Activated effector memory CD4-positive, alpha-beta T cell treated with Interleukin-2 at 50 U/mL for 16 hours (primary cell): ENCODE data around the gene GBX1.

Source experiments
- DNase-seq: peaks from one replicate; pipeline ENCODE4 v3.0.0-alpha.2; 2020

The GBX1 gene

DNA sequence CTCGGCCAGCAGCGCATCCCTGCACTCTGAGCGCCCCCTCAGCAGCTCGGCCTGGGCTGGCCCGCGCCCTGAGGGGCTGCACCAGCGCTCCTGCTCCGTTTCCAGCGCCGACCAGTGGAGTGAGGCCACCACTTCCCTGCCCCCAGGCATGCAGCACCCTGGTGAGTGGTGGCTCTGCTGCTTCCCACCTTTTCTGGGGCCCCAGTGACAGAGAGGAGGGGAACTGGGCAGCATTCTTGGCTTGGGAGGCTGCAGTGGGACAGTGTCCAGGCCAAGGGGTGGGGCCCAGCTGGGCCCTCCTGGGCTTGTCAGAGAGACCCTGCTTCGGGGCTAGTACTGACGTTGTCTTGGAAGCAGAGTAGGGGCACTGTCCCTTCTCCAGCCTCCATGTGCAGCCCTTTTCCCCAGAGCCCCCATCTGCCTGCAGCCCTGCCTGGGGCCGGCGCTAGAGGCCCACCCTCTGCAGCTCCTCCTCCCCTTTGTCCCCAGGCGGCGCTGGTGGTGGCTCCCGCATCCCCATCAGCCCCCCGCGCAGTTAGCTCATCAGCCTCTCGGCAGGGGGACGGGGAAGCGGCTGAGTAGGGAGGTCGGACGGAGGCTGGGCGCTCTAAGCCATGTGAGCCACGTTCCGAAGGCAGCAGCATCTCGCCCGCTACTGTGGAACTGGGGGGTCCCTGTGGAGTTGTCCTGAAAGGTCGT, 29.2 kb downstream of the GBX1 start:
- no peak for DNase-seq

DNA sequence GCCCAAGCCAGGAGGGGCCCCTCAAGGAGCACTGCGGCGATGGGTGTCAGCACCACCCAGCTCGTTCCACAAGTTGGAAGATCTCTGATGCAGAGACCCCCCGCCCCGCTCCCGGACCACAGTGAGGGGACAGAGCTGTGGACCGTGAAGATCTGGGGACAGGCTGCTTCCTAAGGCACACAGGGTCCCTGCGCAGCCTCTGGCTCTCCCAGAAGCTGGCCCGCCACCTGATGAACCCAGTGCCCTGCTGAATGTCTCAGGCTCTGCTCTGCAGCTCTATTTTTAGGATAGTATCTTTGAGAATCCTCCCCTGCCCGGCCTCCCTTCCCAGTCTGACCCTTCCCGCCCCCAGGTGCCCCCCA, 29.7 kb downstream of the GBX1 start:
- no peak for DNase-seq

DNA sequence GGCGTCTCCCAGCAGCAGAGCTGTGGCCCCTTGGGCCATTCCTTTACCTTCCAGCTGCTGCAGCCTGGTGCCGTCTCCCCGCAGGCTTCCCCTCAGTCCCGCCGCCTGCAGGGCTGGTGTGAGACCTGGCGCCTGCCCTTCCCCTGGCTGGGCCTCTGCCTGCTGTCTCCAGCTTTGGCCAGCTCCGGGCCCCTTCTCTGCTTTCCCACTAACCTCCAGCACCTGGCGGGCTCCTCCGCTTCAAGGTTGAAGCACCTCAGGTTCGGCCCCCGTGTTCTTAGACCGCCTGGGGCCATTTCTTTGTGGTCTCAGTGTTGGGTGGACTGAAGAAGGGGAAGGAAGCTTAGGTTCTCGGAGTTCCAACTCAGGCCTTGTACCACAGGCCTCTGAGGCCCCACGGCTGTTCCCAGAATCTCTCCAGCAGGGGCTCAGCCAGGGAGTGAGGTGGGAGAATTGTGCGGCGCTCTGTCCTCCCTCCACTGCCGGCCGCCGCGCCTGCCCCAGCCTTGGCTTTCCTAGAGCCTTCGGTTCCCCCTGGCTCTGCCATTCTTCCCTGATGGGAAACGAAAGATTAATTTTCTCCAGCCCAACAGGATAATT, 30.3 kb downstream of the GBX1 start:
- DNase-seq: no peak

DNA sequence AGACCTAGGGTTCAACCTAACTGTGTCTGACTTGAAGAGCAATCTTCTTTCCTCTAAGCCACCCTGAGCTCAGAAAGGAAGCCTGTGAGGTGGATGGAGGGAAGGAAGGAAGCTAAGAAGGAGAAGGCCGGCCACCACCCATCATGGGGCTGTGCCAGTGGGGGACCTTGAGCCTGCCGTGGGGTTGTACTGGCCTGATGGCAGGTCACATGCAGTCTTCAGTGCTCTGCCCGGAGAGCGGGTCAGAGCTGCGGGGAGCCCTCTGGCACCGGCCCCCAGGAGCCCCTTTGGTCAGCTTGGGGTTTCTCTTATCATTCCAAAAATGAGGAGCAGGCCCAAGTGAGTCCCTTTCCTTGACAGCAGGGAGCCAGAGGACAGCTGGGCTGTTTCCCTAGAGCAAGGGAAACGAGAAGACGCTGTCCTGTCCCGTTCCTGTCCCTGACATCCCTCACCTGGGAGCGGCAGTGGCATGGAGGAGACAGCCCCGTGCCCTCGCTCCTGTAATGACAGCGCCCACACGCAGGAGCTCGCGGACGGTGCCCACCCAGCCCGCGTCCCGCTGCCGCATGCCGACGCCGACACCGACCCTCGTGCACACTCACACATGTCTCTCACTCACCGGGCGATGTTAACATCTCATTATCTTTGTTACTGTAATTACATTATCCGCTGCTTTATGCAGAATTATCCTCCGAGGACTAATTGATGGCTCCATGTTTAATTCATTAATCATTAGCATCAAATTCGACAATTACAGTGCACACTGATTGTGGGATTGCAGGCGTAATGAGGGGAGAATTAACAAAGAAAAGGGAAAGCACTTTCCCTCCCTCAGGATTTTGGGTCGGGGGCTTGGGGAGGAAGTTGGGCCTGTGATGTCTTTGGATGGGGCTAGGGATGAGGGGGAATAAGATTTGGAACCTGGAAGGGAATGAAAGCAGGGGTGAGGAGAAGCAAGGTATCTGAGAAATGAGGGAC, 31.3 kb downstream of the GBX1 start:
- no peak for DNase-seq

DNA sequence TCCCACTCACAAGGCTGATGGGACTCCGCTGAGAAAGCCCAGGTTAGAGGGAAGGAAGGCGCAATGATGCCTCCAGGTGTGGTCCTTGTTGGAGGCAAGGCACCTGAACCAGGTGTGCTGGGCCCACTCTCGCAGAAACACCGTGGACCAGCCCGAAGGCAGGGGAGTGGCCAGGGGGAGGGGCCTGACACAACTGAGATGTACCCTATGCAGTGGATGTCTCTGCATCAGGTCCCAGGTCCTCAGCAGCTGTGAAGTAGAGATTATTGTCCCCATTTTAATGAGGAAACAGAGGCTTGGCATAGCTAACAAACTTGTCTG, 32.0 kb downstream of the GBX1 start:
- no peak for DNase-seq

DNA sequence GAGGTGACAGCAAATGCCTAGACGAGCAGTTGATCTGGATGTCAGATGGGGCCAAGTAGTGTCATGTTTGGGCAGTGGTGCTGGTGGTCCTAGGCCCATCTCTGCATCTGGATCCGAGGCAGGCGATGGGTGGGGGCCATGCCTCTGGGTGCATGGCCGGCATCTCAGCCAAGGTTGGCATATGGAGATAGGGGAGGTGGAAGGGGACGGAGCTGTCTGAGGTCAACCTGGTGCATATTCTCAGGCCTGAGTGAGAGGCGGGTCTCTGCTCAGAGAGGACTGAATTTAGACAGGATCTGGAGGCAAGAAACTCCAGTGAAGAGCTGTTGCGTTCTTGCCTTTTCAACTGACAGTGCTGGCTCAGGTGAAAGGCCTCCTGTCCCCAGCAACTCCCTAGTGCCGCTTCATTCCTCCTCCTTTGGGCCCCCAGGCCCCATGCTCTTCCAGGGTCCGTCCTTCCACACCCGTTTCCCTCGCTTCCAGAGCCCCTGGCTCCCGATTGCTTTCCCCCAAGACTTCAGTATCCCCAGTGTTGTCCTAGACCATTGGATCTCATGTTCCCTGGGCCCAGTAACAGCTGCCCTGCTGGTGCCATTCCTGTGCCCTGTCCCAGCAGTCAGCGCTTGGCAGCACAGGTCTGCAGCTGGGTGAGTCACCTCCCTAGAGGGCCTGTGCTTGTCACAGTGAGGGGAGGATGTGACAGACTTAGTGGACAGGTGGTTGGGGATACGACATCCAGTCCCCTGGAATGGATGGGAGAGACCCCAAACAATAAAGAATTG, 32.6 kb downstream of the GBX1 start:
- DNase-seq: no peak

DNA sequence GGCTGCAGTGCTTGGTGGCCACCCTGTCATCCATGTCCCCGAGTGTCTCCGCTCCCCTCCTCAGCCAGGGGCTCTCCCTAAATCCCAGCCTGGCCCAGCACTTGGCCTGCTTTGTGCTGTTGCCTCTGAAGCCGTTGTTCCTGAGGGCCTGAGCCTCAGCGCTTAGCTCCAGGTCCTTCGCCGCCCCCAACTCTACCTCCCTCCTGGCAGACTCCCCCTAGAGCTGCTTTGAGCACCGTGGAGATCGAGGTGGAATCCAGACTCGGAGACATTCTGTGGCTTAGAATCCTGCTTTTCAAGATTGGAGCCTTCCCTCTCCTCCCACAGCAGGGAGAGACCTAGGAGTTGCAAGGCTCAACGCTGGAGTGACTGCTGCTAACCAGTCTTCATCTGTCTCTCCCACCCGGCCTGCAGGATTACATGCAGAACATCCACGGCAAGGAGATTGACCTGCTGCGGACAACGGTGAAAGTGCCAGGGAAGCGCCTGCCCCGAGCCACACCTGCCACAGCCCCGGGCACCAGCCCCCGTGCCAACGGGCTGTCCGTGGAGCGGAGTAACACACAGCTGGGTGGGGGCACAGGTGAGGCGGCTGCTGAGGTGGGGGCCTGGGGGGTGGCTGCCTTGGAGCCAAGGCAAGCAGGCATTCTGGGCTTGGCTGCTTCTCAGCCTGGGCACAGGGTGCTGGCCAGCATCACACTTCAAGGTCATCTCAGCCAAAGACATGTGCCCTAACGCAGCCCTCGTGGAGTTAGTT, 33.3 kb downstream of the GBX1 start:
- DNase-seq: no peak

DNA sequence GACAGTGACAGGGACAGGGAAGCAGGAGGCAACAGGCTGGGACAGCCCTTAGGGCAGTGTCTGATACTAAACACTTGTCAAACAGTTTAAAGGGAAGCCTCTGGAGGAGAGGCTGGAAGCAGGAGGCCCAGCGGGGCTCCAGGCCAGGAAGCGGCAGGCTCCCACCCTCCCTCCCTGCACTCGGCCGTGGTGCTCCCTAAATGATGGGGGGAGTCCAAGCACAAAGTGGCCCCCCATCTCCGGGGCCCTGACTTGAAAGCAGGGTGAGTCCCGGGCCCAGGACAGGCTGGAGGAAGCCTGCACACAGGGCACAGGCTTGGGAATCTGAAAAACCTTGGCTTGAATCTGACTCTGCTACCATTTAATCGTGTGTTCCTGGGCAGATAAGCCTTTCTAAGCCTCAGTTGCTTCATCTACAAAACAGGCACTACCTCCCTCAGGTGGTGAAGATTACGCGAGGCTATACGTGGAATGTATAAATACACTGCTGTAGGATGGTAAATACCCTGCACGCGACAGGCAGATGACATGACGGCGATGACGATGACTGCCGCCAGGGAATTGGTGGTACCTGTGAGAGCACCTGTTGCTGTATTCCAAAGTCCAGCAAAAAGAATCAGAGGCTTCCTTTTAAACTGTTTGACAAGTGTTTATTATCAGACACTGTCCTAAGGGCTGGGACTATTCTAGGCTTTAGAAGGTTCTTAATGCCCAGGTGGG, 34.1 kb downstream of the GBX1 start:
- DNase-seq: no peak

DNA sequence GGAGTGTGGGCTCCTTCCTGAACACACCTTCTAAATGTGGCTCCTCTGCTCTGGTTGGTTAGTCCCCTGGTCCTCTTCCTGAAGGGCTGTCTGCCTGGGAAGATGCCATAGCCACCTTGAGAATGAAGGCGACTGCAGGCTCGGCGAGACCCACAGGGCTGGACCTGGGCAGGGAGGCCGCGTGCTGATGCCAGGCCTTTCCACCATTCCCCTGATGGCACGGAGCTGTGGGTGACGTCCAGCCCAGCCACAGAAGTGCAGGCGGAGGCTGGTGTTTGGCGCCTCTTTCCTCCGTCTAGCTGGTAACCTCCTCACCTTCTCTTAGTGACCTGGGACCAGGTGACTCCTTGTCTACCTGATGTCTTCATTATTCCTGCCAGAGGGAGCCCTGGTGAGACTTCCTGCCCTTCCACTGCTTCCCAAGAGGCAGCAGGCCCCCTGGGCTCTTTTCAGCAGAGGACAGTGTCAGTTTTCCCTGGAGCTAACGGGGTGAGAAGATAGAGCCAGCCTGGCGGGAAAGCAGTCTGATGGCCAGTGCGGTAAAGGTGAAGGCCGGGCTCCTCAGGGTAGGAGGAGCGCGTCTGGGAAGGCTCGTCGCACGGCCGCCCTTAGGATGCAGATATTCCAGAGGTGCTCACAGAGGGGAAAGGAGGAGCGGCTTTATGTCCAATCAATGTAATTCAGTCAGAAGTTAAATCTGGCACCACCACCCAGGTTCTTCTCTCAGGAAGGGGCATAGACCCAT, 34.9 kb downstream of the GBX1 start:
- no peak for DNase-seq

DNA sequence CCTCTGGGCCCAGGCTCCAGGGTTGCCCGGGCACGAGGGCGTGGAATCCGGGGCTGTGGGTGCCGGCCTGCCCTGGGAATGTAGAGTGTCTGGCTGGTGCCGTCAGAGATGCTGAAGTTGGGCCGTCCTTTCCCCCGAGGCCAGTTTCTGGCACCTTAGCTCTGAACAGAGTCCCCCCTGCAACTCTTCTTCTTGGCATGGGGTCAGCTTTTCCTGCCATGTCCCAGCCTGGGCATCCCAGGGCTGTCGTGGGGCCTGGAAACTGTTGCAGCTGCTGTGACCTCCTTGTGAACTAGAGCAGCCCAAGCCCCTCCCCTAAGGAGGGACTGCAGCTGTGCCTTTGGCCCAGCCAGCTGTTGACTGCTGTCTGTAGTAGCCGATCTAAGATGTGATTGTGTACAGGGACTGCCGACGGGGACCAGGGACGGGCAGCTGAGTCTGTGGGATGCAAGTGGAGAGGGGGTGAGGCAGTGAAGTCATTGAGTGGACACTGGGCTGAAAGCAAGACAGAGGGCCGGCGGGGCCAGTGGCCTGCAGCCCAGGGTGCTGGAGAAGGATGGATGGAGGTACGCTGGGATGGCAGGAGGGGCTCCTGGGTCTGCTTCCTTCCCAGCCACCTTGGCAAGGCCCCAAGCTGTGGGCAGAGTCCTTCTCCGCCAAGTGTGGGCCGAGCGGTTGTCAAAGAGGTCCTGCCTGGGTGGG, 35.8 kb downstream of the GBX1 start:
- DNase-seq: no peak

DNA sequence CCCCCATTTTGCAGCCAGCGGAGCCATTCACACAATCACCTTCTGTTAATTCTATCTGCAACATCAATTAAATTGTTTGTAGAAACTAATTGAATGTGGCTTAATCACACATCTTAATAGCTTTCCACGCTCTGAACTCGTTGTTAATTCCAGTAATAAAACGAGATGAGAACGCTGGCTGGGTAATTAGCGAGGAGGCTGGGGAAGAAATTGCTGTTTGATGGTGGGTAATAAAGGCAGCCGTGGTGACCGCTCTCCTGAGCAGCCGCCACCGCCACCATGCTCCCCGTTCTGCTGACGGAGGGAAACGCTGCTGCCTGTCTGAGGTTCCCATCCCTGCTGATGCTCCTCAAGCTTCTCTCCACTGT, 36.3 kb downstream of the GBX1 start:
- DNase-seq: no peak

DNA sequence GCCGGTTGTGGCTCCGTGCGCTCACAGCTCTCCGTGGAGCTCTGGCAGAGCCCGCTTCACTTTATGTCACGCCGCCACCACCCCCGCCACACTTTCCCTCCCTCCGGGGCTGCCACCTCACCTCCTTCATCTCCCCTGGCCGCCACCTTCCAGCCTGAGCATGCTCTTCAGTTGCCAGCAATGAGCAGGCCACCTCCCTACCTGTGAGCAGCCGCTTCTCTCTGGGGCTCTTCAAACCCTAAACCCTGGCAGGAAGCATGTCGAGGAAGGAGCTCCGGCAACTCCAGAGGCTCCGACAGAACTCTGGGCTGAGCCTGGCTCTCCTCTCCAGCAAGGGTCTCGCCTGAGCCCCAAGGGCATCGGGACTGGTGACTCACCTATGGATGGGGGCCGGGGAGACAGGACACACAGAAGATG, 36.7 kb downstream of the GBX1 start:
- DNase-seq: no peak

DNA sequence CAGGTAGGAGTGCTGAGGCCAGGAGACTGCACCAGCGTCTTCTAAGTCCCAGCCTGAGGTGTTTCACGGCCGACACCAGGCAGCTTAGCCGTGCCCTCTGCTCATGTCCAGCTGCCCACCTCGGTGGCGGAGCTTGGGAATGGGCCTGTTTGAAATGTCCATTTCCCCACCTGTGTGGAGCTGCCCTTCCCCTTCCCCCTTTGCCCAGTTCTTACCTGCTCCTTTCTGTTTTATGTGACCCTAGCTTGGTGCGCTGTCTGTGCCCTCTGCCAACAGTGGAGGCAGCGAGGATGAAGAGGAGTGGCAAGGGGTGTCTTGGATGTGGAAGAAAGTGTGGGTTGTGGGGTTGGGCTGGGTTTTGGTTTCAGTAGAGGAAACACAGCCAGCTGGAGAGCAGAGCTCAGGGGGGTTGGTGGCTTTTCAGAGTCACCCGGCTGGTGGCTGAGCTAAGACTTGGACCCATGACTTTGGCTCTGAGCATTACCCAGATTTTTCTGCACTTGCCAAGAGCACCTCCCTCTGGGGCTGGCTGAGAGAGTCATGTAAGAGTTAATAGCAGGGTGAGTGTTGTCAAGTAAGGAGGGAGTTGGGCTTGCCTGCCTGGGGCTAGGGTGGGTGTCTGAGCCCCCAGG, 37.4 kb downstream of the GBX1 start:
- no peak for DNase-seq

DNA sequence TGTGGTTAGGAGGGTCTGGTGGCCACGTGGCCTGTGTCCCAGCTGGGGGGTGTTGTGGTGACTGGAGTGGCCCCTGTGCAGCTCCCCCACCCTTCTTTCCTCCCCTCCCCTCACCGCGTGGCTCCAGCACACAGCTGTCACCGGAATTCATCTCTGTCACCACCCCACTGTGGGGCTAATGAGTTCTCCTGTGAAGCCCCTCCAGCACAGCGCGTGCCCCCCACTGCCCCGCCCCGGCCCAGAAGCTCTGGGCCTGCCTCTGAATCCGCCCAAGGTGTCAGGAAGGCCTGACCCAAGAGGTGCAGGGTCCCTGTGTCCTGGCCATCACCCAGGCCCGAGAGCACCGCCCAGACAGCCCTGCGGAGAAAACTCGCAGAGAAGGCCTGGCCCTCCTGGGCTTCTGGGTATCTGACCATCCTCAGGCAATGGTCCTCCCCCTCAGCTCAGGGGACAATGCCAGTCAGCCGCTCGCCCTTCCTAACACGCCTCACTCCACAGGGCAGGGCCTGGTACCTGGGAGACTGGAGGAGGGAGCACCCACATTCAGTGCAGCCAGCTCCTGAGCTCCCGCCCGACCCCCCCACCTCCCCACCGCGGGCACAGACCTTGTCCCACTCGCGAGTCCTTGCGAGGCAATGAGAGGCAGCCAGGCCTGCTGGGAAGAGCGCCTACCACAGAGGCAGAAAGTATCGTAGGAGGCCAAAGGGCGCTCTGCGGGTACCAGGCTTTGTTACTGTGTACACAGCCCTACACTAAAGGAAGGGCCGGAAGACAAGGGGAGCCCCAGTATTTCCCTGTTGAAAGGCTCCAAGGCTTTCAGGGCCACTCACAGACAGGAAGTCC, 38.2 kb downstream of the GBX1 start:
- no peak for DNase-seq

DNA sequence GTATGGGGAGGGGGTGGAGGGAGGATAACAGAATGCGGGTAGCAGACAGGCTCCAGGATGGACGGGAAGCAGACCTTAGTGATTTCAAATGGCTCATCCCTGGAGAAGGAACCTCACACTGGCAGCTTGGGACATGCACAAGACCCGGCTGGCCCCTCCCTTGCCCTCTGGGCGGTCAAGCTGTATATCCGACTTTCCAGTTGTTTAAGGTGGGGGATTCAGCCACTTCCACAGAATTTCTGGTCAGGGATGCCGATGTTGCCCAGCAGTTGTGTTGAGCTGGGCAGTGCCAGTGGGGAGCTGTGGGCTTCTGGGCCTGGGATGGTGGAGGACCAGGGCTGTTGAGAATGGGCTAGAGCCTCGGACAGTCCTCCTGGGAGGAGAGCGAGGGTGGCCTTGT, 38.8 kb downstream of the GBX1 start:
- no peak for DNase-seq

DNA sequence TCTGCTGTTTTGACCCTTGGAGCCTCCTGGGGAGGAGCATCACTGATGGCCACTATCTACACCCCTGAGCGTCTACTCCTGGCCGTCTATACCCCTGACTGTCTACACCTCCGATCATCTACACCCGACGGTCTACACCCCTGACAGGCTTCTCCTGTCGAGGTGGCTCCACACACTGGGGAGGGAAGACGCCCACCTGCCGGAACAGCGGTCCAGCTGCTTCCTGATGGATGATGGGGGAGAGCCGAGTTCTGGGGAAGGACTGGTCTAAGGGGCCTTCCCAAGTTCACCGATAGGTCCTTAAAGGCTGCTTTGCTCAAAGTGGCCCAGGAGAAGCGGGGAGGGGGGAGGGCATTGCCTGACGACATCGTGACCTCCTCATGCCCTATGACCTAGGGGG, 39.4 kb downstream of the GBX1 start:
- DNase-seq: no peak

DNA sequence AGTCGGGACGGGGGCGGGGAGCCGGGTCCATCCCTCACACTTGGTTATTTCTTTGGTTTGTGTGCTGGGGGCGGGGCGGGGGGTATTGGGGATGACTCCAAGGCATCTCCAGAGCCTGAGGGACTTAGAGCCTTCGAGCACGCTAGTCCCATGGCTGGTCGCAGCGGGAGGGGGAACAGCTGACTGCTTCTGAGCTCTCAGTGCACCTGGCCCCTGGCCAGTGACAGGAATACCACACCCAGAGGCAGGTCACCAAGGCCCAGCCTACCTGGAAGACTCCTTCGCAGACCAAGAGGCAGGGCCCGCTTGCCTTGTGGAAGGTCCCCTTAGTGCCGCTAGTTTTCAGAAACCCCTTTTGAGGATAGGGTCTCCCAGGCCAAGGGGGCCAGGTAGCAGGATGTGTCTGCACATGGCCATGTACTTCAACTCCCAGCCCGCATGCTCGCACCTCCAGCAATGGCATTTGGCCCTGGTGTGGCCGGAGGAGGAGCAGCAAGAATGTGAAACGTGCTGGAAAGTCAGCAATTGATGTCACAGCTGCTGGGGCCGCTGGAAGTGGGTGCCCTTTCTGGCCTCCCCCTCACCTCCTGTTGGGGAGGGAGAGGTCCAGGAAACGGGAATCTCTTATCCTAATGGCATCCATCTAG, 40.9 kb downstream of the GBX1 start:
- DNase-seq: no peak

DNA sequence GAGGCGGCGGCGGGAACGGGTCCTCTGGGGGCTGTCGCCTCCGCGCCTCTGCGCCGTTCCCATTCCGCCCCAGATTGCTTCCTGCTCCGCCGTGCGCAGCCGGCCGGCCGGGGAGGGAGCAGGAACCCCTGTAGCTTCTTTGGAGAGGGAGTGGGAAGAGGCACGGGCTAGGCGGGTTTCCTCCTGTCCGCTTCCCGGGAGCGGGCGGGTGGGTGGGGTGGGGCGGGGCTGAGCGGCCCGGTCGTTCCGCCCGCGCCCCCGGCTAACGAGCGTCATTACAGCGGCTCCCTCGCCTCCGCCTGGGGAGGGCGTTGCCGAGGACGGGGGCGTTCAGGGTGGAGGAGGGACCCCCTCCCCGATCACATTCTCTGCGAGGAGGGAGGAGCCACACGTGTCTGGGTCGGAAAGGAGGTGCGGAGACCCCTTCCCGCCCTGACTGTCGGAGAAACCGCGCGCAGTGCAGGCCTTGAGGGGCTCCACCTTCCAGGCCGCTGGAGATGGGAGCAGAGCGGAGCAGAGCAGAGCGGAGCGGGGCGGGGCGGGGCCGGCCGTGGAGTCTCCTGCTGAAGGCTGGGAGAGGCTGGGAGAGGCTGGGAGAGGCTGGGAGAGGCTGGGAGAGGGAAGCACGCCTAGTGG, 41.5 kb downstream of the GBX1 start:
- DNase-seq: no peak
